ENCODE data around the gene FLVCR1. TPM values are rescaled to one million over a fixed set of nuclear protein-coding genes. Genes with fewer than 3 reads are reported as not detected.
A peak's percentile ranks its signal among the peaks of the same experiment; 100 is the strongest.

The FLVCR1 gene
- 4.4 to 5.4 TPM (median 5.4 TPM) in 3 replicates for total RNA-seq
- long read RNA-seq, partial matches to known transcripts, result 0 of 3 reads
- long read RNA-seq, other reads (novel, unspliced or antisense), result 3 of 3 reads

GRCh38 chr1:212857992-212858460, at the start of gene FLVCR1:
FLVCR1 (plus strand) TSS chr1:212858275; CDS start chr1:212858453, 178 bp downstream.
- no peaks in the 10 kb centered on the region for H3K9me3 Mint-ChIP-seq (ENCODE audit: low read depth)
- peak within 1 kb of the TSS; percentile 98 for H3K27ac Mint-ChIP-seq (ENCODE audit: unreplicated experiment)
- TF ChIP-seq CTCF (IDR thresholded peaks at IDR 0.05), result no peak
- H3K36me3 Mint-ChIP-seq (ENCODE audit: low read depth), result no peaks in the 10 kb centered on the region
- H3K27me3 Mint-ChIP-seq (ENCODE audit: low read depth), result no peaks in the 10 kb centered on the region
- peak; percentile 99 for DNase-seq (ENCODE audit: low spot score)
- H3K4me1 Mint-ChIP-seq (ENCODE audit: low read depth), result peaks cover 3% of the 10 kb centered on the region
- H3K4me3 Mint-ChIP-seq (ENCODE audit: unreplicated experiment), result peak within 1 kb of the TSS; percentile 86

GRCh38 chr1:212814537-212815334, 43.3 kb upstream of the FLVCR1 start:
- TF ChIP-seq CTCF (IDR thresholded peaks at IDR 0.05), result peak; percentile 73
- no peak overlapping the region for H3K4me3 Mint-ChIP-seq (ENCODE audit: unreplicated experiment)
- peaks cover 2% of the 10 kb centered on the region for H3K4me1 Mint-ChIP-seq (ENCODE audit: low read depth)
- H3K27ac Mint-ChIP-seq (ENCODE audit: unreplicated experiment), result no peak overlapping the region
- H3K9me3 Mint-ChIP-seq (ENCODE audit: low read depth), result no peaks in the 10 kb centered on the region
- H3K36me3 Mint-ChIP-seq (ENCODE audit: low read depth), result no peaks in the 10 kb centered on the region
- DNase-seq (ENCODE audit: low spot score), result no peak
- no peaks in the 10 kb centered on the region for H3K27me3 Mint-ChIP-seq (ENCODE audit: low read depth)

- no peaks in the 10 kb centered on the region for H3K36me3 Mint-ChIP-seq (ENCODE audit: low read depth)
- H3K4me1 Mint-ChIP-seq (ENCODE audit: low read depth), result peaks cover 2% of the 10 kb centered on the region
- H3K27ac Mint-ChIP-seq (ENCODE audit: unreplicated experiment), result no peak overlapping the region
- no peaks in the 10 kb centered on the region for H3K27me3 Mint-ChIP-seq (ENCODE audit: low read depth)
- no peaks in the 10 kb centered on the region for H3K9me3 Mint-ChIP-seq (ENCODE audit: low read depth)
- no peak for DNase-seq (ENCODE audit: low spot score)
- no peak overlapping the region for H3K4me3 Mint-ChIP-seq (ENCODE audit: unreplicated experiment)
- TF ChIP-seq CTCF (IDR thresholded peaks at IDR 0.05), result no peak
Observed at GRCh38 chr1:212816567-212817278, 41.4 kb upstream of the FLVCR1 start.

GRCh38 chr1:212819726-212820125, 38.3 kb upstream of the FLVCR1 start:
- peaks cover 2% of the 10 kb centered on the region for H3K36me3 Mint-ChIP-seq (ENCODE audit: low read depth)
- H3K27me3 Mint-ChIP-seq (ENCODE audit: low read depth), result no peaks in the 10 kb centered on the region
- H3K27ac Mint-ChIP-seq (ENCODE audit: unreplicated experiment), result no peak overlapping the region
- no peak for TF ChIP-seq CTCF (IDR thresholded peaks at IDR 0.05)
- H3K4me3 Mint-ChIP-seq (ENCODE audit: unreplicated experiment), result no peak overlapping the region
- H3K9me3 Mint-ChIP-seq (ENCODE audit: low read depth), result no peaks in the 10 kb centered on the region
- H3K4me1 Mint-ChIP-seq (ENCODE audit: low read depth), result peaks cover 2% of the 10 kb centered on the region
- DNase-seq (ENCODE audit: low spot score), result no peak

- no peak for DNase-seq (ENCODE audit: low spot score)
- H3K4me1 Mint-ChIP-seq (ENCODE audit: low read depth), result peaks cover 2% of the 10 kb centered on the region
- peaks cover 3% of the 10 kb centered on the region for H3K36me3 Mint-ChIP-seq (ENCODE audit: low read depth)
- TF ChIP-seq CTCF (IDR thresholded peaks at IDR 0.05), result no peak
- H3K27ac Mint-ChIP-seq (ENCODE audit: unreplicated experiment), result no peak overlapping the region
- H3K4me3 Mint-ChIP-seq (ENCODE audit: unreplicated experiment), result no peak overlapping the region
- peaks cover 7% of the 10 kb centered on the region for H3K9me3 Mint-ChIP-seq (ENCODE audit: low read depth)
- H3K27me3 Mint-ChIP-seq (ENCODE audit: low read depth), result no peaks in the 10 kb centered on the region
Observed at GRCh38 chr1:212820969-212821368, 37.1 kb upstream of the FLVCR1 start.
